ENCODE data around the gene PKMYT1. TPM values are rescaled to one million over a fixed set of nuclear protein-coding genes. Genes with fewer than 3 reads are reported as not detected.

PKMYT1 gene
- polyA plus RNA-seq, 1 experiment, result 1.2 TPM

DNA sequence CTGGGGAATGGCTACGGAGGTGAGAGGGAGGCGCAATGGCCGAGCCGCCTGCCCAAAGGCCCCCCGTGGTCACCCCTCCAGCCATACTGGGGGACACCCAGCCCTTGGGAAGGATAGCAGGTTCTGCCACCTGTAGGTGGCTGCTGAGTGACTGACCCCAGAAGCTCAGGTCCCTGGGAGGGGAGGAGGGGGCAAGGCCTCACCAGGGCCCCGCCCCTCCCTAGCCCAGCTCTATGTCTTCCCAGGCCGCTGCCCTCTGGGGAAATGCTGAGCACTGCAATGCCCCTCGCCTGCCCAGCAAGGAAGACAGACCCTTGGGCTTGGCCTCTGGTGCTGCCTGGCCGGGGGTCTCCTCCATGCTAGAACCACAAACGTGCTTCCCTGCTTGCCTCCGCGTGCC is 21.1 kb upstream of the PKMYT1 start:
- TF ChIP-seq, protein P1, sequence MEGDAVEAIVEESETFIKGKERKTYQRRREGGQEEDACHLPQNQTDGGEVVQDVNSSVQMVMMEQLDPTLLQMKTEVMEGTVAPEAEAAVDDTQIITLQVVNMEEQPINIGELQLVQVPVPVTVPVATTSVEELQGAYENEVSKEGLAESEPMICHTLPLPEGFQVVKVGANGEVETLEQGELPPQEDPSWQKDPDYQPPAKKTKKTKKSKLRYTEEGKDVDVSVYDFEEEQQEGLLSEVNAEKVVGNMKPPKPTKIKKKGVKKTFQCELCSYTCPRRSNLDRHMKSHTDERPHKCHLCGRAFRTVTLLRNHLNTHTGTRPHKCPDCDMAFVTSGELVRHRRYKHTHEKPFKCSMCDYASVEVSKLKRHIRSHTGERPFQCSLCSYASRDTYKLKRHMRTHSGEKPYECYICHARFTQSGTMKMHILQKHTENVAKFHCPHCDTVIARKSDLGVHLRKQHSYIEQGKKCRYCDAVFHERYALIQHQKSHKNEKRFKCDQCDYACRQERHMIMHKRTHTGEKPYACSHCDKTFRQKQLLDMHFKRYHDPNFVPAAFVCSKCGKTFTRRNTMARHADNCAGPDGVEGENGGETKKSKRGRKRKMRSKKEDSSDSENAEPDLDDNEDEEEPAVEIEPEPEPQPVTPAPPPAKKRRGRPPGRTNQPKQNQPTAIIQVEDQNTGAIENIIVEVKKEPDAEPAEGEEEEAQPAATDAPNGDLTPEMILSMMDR (IDR thresholded peaks at IDR 0.05; ENCODE audit: low read depth, low read length), result no peak
- Histone ChIP-seq H3K27ac (ENCODE audit: low read depth, low read length) (no peak overlapping the region), H3K4me3 (ENCODE audit: low read depth, low read length) (no peak overlapping the region), H3K27me3 (ENCODE audit: control insufficient read depth, insufficient read depth, low read length) (peaks cover 55% of the 10 kb centered on the region), H3K9me3 (ENCODE audit: control insufficient read depth, insufficient read depth, low read length) (no peaks in the 10 kb centered on the region; the same call in 1 of the 2 replicates)
- no peak for DNase-seq (ENCODE audit: low read depth, low spot score)
- CTCF ChIA-PET, result no interaction called here
- POLR2A ChIA-PET, result no interaction called here

DNA sequence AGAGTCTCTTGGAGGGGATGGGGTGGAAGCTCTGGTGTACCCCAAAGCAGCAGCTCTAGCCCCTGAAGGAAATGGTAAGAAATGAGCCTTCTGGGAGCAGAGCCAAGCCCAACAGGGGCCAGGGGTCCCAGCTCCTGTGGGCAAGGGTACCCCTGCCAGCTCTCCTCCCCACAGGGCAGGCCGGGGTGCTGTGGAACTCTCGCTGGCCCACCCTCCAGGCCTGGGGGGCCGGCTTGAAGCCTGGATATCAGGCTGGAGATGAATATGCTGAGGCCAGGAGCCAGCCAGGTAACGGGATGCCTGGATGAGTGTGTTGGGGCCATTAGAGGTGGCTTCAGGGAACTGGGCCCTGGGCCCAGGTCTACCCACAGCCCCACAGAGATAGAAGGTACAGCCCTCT is 20.3 kb upstream of the PKMYT1 start:
- TF ChIP-seq, protein P1 (IDR thresholded peaks at IDR 0.05; ENCODE audit: low read depth, low read length), result no peak
- Histone ChIP-seq H3K4me3 (ENCODE audit: low read depth, low read length) (no peak overlapping the region), H3K27me3 (ENCODE audit: control insufficient read depth, insufficient read depth, low read length) (peaks cover 53% of the 10 kb centered on the region), H3K9me3 (ENCODE audit: control insufficient read depth, insufficient read depth, low read length) (no peaks in the 10 kb centered on the region; the same call in 1 of the 2 replicates), H3K27ac (ENCODE audit: low read depth, low read length) (no peak overlapping the region)
- ChIA-PET POLR2A (no interaction called here), CTCF (no interaction called here)
- no peak for DNase-seq (ENCODE audit: low read depth, low spot score)

GRCh38 chr16:2999929-3000328 is 19.7 kb upstream of the PKMYT1 start:
- Histone ChIP-seq H3K9me3 (ENCODE audit: control insufficient read depth, insufficient read depth, low read length) (no peaks in the 10 kb centered on the region; the same call in 1 of the 2 replicates), H3K27me3 (ENCODE audit: control insufficient read depth, insufficient read depth, low read length) (peaks cover 51% of the 10 kb centered on the region), H3K27ac (ENCODE audit: low read depth, low read length) (no peak overlapping the region), H3K4me3 (ENCODE audit: low read depth, low read length) (no peak overlapping the region)
- no peak for DNase-seq (ENCODE audit: low read depth, low spot score)
- CTCF ChIA-PET, result no interaction called here
- POLR2A ChIA-PET, result no interaction called here
- TF ChIP-seq, protein P1 (IDR thresholded peaks at IDR 0.05; ENCODE audit: low read depth, low read length), result no peak

DNA sequence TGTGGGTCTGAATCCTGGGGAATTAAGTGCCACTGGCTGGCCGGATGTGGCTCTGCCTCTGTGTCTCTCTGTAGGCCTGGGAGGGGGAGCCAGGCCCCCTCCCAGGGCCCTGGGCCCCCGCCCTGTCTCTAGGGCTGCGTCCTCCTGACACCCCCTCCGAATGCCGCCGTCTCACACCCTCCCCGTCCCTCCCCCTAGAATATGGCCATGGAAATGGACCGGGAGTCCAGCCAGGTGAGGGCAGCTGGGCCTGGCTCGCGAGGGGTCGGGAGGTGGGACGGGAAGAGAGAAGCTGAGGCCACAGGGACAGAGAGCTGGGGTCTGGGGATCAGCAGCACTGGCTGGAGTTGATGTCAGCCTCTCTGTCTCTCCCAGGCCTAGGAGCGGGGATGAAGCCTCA is 16.1 kb upstream of the PKMYT1 start:
- Histone ChIP-seq H3K9me3 (ENCODE audit: control insufficient read depth, insufficient read depth, low read length) (no peaks in the 10 kb centered on the region; the same call in 1 of the 2 replicates), H3K27me3 (ENCODE audit: control insufficient read depth, insufficient read depth, low read length) (peaks cover 46% of the 10 kb centered on the region), H3K4me3 (ENCODE audit: low read depth, low read length) (no peak overlapping the region), H3K27ac (ENCODE audit: low read depth, low read length) (no peak overlapping the region)
- TF ChIP-seq, protein P1 (IDR thresholded peaks at IDR 0.05; ENCODE audit: low read depth, low read length), result no peak
- CTCF ChIA-PET, result interaction anchor here (1.5 kb wide), 1 partner anchor 35 kb away, joined by 4 read pairs; no protein-coding TSS in a partner anchor
- POLR2A ChIA-PET, result interaction anchor here (0.7 kb wide), 1 partner anchor 16 kb away, joined by 6 read pairs; the partner anchor contains the start of gene PKMYT1
- no peak for DNase-seq (ENCODE audit: low read depth, low spot score)

DNA sequence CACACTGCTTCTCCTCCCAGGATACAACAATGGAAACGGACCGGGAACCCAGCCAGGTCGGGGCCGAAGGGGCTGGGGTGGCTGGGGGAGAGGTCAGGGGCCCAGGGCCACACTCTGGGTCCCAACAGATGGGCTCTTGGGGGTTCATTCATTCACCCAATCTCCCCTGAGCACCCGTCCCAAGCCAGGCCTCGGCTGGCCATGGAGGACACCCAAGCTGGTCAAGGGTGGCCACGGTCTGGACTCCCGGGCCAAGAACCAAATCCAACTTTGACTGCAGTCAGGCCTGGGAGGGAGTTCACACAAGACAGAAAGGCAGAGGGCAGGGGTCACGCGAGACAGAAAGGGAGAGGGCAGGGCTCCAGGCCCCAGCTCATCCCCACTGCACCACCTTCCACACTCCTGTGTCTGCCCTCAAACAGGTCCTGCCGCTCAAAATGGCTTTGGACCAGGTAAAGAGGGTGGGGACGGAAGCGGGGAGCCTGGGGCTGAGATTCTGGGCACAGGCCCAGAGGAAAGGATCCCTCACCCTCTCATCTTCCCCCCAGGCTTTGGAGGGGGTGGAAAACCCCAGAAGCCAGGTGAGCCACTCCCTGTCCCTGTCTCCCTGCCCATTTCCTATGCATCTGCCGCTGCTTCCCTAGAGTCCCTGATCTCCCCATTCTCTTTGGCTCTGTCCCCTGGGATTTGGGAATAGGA is 12.3 kb upstream of the PKMYT1 start:
- no peak for DNase-seq (ENCODE audit: low read depth, low spot score)
- H3K9me3 ChIP-seq (ENCODE audit: control insufficient read depth, insufficient read depth, low read length), result no peaks in the 10 kb centered on the region; the same call in 1 of the 2 replicates
- ChIA-PET CTCF (no interaction called here), POLR2A (no interaction called here)
- no peak overlapping the region for H3K4me3 ChIP-seq (ENCODE audit: low read depth, low read length)
- peaks cover 29% of the 10 kb centered on the region for H3K27me3 ChIP-seq (ENCODE audit: control insufficient read depth, insufficient read depth, low read length)
- H3K27ac ChIP-seq (ENCODE audit: low read depth, low read length), result no peak overlapping the region
- TF ChIP-seq, protein P1 (IDR thresholded peaks at IDR 0.05; ENCODE audit: low read depth, low read length), result no peak

Measured in AG04450 (cell line).